Left ventricle myocardium inferior (tissue), 1 donor: Measurements from ENCODE around the gene ANKH. TPM values are rescaled to one million over a fixed set of nuclear protein-coding genes. Genes with fewer than 3 reads are reported as not detected.

ENCODE experiments used
- DNase-seq: peaks from one replicate; pipeline ENCODE4 v3.0.0-alpha.2; 2020
- H3K27ac ChIP-seq: fragments of 200-600 bp; replicated peaks from 2 replicates; pipeline ENCODE4 v1.8.0; 2021
- H3K27me3 ChIP-seq: fragments of 200-600 bp; 2 replicates; pipeline ENCODE4 v1.8.0; 2021; ENCODE audit warnings: low read depth
- H3K36me3 ChIP-seq: fragments of 200-600 bp; 2 replicates; pipeline ENCODE4 v1.8.0; 2021
- H3K4me1 ChIP-seq: fragments of 200-600 bp; 2 replicates; pipeline ENCODE4 v1.8.0; 2021
- H3K4me3 ChIP-seq: fragments of 200-600 bp; 2 replicates; pipeline ENCODE4 v1.8.0; 2021; ENCODE audit warnings: mild to moderate bottlenecking, moderate library complexity
- H3K9me3 ChIP-seq: fragments of 200-600 bp; replicated peaks from 2 replicates; pipeline ENCODE4 v1.8.0; 2021
- intact Hi-C: fragments of 100-400 bp; cut with micrococcal nuclease; formaldehyde crosslinking; loops from one replicate; pipeline ENCODE4 v1.11.0; 2022
- total RNA-seq: library from RNA; stranded (reverse); fragmentation: NEBNext Ultra II Directional; extraction: Animal tissue kit (Norgen Biotek cat#: 25700); gene quantifications from one replicate; pipeline ENCODE4 v1.2.1, GENCODE V29; 2021
- TF ChIP-seq, protein P1 (sequence below): fragments of 200-600 bp; IDR thresholded peaks from 2 replicates; pipeline ENCODE4 v1.8.0; 2021; ENCODE audit warnings: antibody characterized with exemption, mild to moderate bottlenecking, borderline replicate concordance
- donor health status: DM: no; HTN: yes; CAD: no; lungs with severe emphysema.

ANKH gene
- total RNA-seq, 1 donor from 2014 or later = 227 TPM

DNA sequence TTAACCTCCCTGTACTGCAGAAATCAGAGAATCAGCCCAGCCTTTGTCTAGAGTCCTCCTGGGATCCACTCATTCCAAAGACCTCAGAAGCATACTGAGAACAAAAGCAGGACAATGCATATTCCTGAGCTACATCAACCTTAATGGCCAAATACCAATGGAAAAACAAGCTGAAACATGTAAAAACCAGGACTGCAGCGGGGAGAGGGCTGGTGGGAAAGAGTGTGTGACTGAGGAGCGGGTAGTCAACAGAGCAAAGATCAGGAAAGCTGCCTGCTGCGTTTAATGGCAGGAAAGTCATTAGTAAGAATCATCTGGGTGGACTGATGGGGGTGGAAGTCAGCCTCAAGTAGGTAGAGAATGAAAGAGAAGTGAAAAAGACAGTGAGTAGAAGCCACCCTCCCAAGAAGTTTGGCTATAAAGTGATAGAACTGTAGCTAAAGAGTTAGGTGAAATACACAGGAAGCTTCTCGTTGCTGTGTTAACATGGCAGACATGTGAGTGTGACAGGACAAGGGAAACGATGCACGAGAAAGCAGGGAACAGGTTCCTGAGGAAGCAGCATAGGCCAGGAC is 119.0 kb downstream of the ANKH start:
- Histone ChIP-seq H3K27ac (peak overlapping the region; percentile 79), H3K36me3 (peaks cover 66% of the 10 kb centered on the region), H3K4me1 (peaks cover 21% of the 10 kb centered on the region), H3K4me3 (no peak overlapping the region), H3K9me3 (no peaks in the 10 kb centered on the region), H3K27me3 (no peaks in the 10 kb centered on the region)
- no peak for DNase-seq
- intact Hi-C loops = no loop called here
- TF ChIP-seq, protein P1, sequence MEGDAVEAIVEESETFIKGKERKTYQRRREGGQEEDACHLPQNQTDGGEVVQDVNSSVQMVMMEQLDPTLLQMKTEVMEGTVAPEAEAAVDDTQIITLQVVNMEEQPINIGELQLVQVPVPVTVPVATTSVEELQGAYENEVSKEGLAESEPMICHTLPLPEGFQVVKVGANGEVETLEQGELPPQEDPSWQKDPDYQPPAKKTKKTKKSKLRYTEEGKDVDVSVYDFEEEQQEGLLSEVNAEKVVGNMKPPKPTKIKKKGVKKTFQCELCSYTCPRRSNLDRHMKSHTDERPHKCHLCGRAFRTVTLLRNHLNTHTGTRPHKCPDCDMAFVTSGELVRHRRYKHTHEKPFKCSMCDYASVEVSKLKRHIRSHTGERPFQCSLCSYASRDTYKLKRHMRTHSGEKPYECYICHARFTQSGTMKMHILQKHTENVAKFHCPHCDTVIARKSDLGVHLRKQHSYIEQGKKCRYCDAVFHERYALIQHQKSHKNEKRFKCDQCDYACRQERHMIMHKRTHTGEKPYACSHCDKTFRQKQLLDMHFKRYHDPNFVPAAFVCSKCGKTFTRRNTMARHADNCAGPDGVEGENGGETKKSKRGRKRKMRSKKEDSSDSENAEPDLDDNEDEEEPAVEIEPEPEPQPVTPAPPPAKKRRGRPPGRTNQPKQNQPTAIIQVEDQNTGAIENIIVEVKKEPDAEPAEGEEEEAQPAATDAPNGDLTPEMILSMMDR = no peak

DNA sequence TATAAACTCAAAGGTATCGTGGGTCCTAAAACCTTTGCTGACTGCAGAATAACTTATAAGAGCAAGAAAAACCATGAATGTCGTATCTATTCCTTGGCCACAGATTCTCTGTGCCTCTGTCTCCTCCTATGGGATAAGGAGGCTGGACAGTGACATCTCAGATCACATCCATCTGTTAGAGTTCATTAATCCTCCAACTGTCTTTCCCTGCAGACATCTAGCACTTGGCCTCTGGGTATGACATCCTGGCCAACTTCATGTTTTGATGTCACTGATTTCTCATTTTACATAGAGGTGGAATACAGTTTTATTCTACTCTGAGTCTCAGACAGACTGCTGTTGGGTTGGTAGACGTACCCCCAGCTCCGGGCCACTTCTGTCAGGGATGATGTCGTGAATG is 120.9 kb downstream of the ANKH start:
- intact Hi-C loops = no loop called here
- H3K4me1 ChIP-seq = peaks cover 21% of the 10 kb centered on the region

DNA sequence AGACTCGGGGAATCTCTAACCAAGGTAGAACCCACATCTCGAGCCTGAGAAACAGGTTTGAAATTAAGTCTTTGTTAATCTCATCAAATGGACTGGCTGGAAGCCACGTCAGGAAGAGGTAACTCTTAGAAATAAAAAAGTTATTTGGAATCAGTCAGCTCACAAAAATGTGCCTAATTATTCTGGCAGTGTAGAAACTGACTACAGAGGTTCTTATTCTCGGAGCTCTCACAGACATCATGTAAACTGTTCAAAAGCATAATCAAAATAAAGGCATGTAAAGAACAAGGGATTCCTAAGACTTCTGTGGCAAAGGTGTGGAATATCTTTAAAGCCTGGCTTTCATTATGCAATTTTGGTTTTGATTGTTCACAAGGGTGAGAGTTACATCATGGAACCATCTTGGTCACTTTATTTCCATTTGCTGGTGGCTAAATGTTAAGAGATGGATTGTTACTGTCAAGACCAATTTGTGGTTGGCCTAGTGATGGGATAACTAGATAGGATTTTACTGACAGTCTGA is 121.9 kb downstream of the ANKH start:
- H3K36me3 ChIP-seq = peaks cover 69% of the 10 kb centered on the region
- no peaks in the 10 kb centered on the region for H3K9me3 ChIP-seq
- no peak for DNase-seq
- no peaks in the 10 kb centered on the region for H3K27me3 ChIP-seq
- no peak overlapping the region for H3K4me3 ChIP-seq
- no peak overlapping the region for H3K27ac ChIP-seq
- TF ChIP-seq, protein P1 = no peak
- intact Hi-C loops = no loop called here
- H3K4me1 ChIP-seq = peaks cover 28% of the 10 kb centered on the region

More for the DNA sequence above, 120.9 kb downstream of the ANKH start:
- no peak overlapping the region for H3K4me3 ChIP-seq
- no peak for DNase-seq
- H3K9me3 ChIP-seq = no peaks in the 10 kb centered on the region
- no peaks in the 10 kb centered on the region for H3K27me3 ChIP-seq
- TF ChIP-seq, protein P1 = no peak
- no peak overlapping the region for H3K27ac ChIP-seq
- H3K36me3 ChIP-seq = peaks cover 73% of the 10 kb centered on the region

DNA sequence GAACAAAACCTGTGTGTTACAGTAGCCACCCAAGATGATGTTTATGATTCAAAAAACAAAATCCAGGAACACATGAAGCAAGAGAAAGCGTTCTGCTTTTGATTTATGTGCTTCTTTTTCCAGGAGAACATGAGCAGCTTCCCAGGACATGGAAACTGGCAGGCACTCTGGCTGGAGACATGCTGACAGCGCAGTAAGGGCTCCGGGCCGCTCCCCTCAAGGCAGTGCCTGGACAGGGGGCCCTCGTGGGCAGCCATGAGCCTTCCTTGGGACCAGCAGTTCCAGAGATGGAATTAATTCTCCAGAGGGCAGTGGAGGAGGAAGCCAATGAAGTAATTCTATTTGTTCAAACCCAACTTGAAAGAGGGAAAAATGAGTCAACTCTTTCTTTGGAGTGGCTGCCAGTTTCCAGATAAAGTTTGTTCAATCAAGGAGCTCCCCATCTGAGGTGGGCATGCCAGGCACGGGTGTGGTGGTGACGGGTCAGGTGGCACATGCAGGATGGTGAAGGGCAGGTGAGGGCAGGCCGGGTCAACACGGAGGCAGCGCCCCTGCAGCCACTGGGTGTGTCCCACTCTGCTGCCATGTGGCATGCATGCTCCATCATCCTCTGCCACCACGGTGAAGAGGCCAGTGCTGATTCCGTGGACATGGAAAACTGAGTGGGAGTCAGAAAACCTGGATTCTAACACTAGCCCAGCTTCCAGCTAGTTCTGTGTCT is 123.2 kb downstream of the ANKH start:
- H3K4me1 ChIP-seq = peaks cover 28% of the 10 kb centered on the region
- no peak for DNase-seq
- H3K9me3 ChIP-seq = no peaks in the 10 kb centered on the region
- no peaks in the 10 kb centered on the region for H3K27me3 ChIP-seq
- intact Hi-C loops = no loop called here
- H3K27ac ChIP-seq = no peak overlapping the region
- H3K36me3 ChIP-seq = peaks cover 74% of the 10 kb centered on the region
- TF ChIP-seq, protein P1 = no peak
- no peak overlapping the region for H3K4me3 ChIP-seq

DNA sequence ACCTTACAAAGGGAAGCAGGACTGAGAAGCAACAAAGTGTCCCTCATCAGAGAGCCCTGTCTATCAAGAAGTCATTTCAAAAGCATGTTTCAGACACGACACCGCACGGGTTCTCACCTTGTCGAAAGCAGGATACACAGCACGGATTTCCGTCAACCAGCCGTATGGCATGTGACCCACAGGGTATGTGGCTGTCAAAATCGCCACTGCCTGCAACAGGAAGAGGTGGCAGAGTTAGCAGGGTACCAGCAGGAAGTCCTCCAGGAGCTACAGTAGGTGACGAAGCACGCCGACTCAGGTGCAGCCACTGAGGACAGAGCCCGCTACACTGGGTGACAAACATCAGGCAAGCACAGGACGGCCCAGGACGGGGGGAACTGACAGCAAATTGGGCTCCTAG is 125.8 kb downstream of the ANKH start:
- peaks cover 76% of the 10 kb centered on the region for H3K36me3 ChIP-seq
- H3K27me3 ChIP-seq = no peaks in the 10 kb centered on the region
- H3K4me1 ChIP-seq = peaks cover 47% of the 10 kb centered on the region
- no peaks in the 10 kb centered on the region for H3K9me3 ChIP-seq
- H3K4me3 ChIP-seq = no peak overlapping the region
- TF ChIP-seq, protein P1 = no peak
- H3K27ac ChIP-seq = peak overlapping the region; percentile 77
- DNase-seq = no peak
- intact Hi-C loops = no loop called here
